Ishikawa (cell line): ENCODE data around the gene RAP1GAP2.

Source experiments
- CEBPB ChIP-seq: IDR thresholded peaks from 2 replicates; pipeline ENCODE4 v1.6.1; 2012
- CREB1 ChIP-seq: IDR thresholded peaks from 2 replicates; pipeline ENCODE4 v1.6.1; 2012; ENCODE audit warnings: low read depth
- EGR1 ChIP-seq: IDR thresholded peaks from 2 replicates; pipeline ENCODE4 v1.6.1; 2012
- EP300 ChIP-seq: IDR thresholded peaks from 2 replicates; pipeline ENCODE4 v1.6.1; 2012; ENCODE audit warnings: borderline replicate concordance
- FOXM1 ChIP-seq: IDR thresholded peaks from 2 replicates; pipeline ENCODE4 v1.6.1; 2012; ENCODE audit warnings: low read depth, borderline replicate concordance
- NFIC ChIP-seq: IDR thresholded peaks from 2 replicates; pipeline ENCODE4 v1.6.1; 2012
- RAD21 ChIP-seq: IDR thresholded peaks from 2 replicates; pipeline ENCODE4 v1.6.1; 2012; ENCODE audit warnings: low read depth
- TAF1 ChIP-seq: IDR thresholded peaks from 2 replicates; pipeline ENCODE4 v1.6.1; 2012; ENCODE audit warnings: low read depth, mild to moderate bottlenecking
- TCF12 ChIP-seq: IDR thresholded peaks from 2 replicates; pipeline ENCODE4 v1.6.1; 2012; ENCODE audit warnings: low read depth
- TEAD4 ChIP-seq: IDR thresholded peaks from 2 replicates; pipeline ENCODE4 v1.6.1; 2012
- YY1 ChIP-seq: IDR thresholded peaks from 2 replicates; pipeline ENCODE4 v1.6.1; 2012; ENCODE audit warnings: low read depth
- ZBTB7A ChIP-seq: IDR thresholded peaks from 2 replicates; pipeline ENCODE4 v1.6.1; 2012; ENCODE audit warnings: low read depth
- TF ChIP-seq, protein P1 (sequence below): IDR thresholded peaks from 2 replicates; pipeline ENCODE4 v1.6.1; 2012
- TF ChIP-seq, protein P2 (sequence below): IDR thresholded peaks from 2 replicates; pipeline ENCODE4 v1.6.1; 2012; ENCODE audit warnings: low read depth, mild to moderate bottlenecking
- TF ChIP-seq, protein P3 (sequence below): IDR thresholded peaks from 2 replicates; pipeline ENCODE4 v1.6.1; 2012

Gene RAP1GAP2

DNA sequence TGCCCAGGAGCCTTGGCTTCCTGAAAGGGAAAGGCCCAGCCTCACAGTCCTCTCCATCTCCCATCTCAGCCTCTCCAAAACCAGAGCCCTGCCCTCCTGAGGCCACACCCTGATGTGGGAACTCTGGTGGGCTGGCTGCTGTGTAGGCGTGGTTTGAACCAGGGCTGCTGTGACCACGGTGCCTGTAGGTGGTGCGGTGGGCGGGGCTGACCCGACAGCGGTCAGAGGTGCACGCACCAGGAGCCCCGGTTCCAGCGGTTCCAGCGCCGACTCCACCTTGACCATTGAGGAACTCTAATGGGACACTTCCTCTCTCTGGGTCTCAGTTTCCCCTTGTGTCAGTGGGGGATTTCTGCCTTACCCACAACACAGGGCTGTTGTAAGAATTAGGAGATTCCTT lies 2.4 kb downstream of the RAP1GAP2 start:
- TF ChIP-seq FOXM1: no peak
- TF ChIP-seq TCF12: no peak

DNA sequence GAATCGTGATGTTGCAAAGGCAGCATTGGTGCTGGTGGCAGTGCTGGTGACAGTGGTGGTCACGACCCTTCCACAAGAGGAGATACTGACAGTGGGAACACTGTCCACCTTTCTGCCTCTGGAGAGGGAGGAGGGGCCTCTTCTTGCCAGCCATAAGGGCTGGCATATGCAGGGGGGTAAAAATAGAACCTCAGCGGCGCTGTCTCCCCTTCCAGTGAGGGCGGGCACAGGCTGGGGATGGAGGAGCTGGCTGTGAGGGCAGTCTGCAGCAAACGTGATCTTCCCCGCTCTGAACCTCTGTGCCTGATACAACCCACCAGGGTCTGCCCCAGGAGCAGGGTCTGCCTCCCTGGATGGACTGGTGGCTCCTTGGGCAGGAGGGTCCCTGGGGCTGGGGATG lies 3.4 kb downstream of the RAP1GAP2 start:
- TF ChIP-seq TCF12 (no peak), YY1 (no peak), EP300 (no peak), EGR1 (no peak), NFIC (no peak), TAF1 (no peak), ZBTB7A (no peak), RAD21 (no peak), CEBPB (no peak)
- TF ChIP-seq, protein P1, sequence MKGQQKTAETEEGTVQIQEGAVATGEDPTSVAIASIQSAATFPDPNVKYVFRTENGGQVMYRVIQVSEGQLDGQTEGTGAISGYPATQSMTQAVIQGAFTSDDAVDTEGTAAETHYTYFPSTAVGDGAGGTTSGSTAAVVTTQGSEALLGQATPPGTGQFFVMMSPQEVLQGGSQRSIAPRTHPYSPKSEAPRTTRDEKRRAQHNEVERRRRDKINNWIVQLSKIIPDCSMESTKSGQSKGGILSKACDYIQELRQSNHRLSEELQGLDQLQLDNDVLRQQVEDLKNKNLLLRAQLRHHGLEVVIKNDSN: no peak
- TF ChIP-seq, protein P2, sequence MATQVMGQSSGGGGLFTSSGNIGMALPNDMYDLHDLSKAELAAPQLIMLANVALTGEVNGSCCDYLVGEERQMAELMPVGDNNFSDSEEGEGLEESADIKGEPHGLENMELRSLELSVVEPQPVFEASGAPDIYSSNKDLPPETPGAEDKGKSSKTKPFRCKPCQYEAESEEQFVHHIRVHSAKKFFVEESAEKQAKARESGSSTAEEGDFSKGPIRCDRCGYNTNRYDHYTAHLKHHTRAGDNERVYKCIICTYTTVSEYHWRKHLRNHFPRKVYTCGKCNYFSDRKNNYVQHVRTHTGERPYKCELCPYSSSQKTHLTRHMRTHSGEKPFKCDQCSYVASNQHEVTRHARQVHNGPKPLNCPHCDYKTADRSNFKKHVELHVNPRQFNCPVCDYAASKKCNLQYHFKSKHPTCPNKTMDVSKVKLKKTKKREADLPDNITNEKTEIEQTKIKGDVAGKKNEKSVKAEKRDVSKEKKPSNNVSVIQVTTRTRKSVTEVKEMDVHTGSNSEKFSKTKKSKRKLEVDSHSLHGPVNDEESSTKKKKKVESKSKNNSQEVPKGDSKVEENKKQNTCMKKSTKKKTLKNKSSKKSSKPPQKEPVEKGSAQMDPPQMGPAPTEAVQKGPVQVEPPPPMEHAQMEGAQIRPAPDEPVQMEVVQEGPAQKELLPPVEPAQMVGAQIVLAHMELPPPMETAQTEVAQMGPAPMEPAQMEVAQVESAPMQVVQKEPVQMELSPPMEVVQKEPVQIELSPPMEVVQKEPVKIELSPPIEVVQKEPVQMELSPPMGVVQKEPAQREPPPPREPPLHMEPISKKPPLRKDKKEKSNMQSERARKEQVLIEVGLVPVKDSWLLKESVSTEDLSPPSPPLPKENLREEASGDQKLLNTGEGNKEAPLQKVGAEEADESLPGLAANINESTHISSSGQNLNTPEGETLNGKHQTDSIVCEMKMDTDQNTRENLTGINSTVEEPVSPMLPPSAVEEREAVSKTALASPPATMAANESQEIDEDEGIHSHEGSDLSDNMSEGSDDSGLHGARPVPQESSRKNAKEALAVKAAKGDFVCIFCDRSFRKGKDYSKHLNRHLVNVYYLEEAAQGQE: no peak
- TF ChIP-seq, protein P3, sequence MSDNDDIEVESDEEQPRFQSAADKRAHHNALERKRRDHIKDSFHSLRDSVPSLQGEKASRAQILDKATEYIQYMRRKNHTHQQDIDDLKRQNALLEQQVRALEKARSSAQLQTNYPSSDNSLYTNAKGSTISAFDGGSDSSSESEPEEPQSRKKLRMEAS: no peak

DNA sequence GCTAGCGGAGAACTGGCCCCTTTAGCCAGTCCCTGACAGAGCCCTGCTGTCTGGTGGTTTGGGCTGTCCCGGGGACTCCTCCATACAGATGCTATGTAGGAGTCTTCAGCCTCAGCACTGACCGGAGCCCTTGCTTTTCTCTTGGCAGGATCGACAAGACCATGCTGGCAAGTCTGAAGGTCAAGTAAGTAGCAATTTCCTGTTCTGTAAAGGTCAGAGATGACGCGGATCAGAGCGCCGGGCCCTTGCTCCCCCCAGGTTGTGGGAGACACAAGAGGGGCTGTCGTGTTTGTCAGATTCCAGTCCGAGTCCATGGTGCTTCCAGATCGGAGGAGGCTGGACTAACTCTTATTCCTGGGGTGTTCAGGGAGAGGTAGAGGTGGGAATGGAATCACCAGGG lies 4.1 kb downstream of the RAP1GAP2 start:
- no peak for TF ChIP-seq CREB1
- no peak for TF ChIP-seq RAD21
- TF ChIP-seq TCF12: no peak
- no peak for TF ChIP-seq CEBPB
- no peak for TF ChIP-seq EGR1
- no peak for TF ChIP-seq ZBTB7A
- TF ChIP-seq EP300: no peak
- no peak for TF ChIP-seq NFIC
- TF ChIP-seq, protein P2: no peak
- TF ChIP-seq TAF1: no peak

DNA sequence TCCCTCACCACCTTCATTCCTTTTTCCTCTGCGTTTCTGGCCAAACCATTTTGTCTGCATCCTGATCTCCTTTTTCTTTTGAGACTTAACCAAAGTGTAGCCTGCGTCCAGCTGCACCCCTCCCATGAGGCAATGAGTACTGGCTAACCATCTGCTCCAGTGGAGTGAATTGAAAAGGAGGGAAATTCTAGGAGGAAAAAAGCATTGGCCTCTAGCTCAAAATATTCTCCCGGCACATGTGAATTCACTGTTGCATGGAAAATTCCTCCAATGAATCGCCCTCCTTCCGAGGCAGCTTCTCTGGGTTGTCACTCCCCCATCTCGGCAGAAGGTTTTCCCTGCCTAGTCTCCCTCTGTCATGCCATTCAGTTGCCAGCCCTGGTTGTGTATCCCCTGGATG lies 5.6 kb downstream of the RAP1GAP2 start:
- TF ChIP-seq TCF12: no peak
- no peak for TF ChIP-seq RAD21
- no peak for TF ChIP-seq NFIC
- no peak for TF ChIP-seq TEAD4
- TF ChIP-seq, protein P2: no peak

DNA sequence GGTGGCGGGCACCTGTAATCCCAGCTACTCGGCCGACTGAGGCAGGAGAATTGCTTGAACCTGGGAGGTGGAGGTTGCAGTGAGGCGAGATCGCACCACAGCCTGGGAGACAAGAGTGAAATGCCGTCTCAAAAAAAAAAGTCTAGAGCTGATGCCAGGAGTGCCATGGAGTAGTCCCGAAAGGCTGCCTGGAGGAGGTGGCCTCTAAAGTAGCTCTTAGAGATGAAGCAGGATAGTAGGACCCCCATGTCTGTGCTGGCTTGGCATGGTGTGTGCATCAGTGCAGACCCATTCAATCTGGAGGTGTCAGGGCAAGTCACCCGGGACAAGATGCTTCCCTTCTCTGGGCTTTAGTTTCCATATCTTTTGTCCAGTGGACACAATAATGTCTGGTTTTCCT lies 6.3 kb downstream of the RAP1GAP2 start:
- TF ChIP-seq ZBTB7A (no peak), TAF1 (no peak), CEBPB (no peak), NFIC (no peak), CREB1 (no peak)
- TF ChIP-seq, protein P1: no peak

DNA sequence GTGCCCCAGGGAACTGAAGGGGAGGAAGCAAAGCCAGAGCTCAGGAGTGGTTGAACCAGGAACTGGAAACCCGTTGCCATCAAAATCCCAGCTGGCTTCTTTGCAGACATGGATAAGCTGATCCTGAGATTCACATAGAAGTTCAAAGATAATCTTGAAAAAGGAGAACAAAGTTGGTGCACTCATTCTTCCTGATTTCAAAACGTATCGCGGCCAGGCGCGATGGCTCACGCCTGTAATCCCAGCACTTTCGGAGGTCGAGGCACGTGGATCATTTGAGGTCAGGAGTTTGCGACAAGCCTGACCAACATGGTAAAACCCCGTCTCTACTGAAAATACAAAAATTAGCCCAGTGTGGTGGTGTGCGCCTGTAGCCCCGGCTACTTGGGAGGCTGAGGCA lies 7.1 kb downstream of the RAP1GAP2 start:
- TF ChIP-seq, protein P3: no peak
- no peak for TF ChIP-seq FOXM1
- no peak for TF ChIP-seq RAD21
- TF ChIP-seq, protein P1: no peak
- no peak for TF ChIP-seq ZBTB7A
- TF ChIP-seq, protein P2: no peak
- TF ChIP-seq TCF12: no peak
- no peak for TF ChIP-seq NFIC
- no peak for TF ChIP-seq TAF1
- TF ChIP-seq YY1: no peak
- no peak for TF ChIP-seq CREB1
- no peak for TF ChIP-seq EGR1
- TF ChIP-seq EP300: no peak
- no peak for TF ChIP-seq CEBPB
- TF ChIP-seq TEAD4: no peak
